ENCODE measurements around the gene SLIT3.

Gene SLIT3

DNA sequence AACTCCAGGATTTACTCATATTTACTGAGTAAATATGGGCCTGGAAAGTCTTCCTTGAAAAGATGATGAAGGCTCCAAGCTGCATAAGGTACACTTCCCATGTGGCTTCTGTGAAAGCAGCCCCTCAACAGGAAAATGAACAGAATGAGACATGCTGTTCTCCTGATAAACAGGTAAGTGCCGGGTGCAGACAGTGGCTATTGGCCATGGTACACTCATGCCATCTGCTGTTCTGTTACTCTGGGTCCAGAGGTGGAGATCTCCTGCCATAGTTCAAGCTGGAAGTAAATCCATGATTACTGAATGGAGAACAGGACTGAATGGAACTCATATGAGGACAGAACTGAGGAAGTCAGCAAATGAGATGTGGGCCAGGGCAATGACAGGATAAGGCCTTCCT lies 103.6 kb downstream of the SLIT3 start:
- Histone ChIP-seq H3K36me3 (ENCODE audit: control insufficient read depth, insufficient read depth, low read length) (no peaks in the 10 kb centered on the region), H3K4me3 (replicated peaks; ENCODE audit: low read depth, low read length) (no peak overlapping the region), H3K27me3 (replicated peaks; ENCODE audit: control insufficient read depth, insufficient read depth, low read length) (no peaks in the 10 kb centered on the region)
- TF ChIP-seq, protein P1, sequence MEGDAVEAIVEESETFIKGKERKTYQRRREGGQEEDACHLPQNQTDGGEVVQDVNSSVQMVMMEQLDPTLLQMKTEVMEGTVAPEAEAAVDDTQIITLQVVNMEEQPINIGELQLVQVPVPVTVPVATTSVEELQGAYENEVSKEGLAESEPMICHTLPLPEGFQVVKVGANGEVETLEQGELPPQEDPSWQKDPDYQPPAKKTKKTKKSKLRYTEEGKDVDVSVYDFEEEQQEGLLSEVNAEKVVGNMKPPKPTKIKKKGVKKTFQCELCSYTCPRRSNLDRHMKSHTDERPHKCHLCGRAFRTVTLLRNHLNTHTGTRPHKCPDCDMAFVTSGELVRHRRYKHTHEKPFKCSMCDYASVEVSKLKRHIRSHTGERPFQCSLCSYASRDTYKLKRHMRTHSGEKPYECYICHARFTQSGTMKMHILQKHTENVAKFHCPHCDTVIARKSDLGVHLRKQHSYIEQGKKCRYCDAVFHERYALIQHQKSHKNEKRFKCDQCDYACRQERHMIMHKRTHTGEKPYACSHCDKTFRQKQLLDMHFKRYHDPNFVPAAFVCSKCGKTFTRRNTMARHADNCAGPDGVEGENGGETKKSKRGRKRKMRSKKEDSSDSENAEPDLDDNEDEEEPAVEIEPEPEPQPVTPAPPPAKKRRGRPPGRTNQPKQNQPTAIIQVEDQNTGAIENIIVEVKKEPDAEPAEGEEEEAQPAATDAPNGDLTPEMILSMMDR (IDR thresholded peaks at IDR 0.05; ENCODE audit: insufficient read depth, low read length, poor library complexity, severe bottlenecking), result no peak
- DNase-seq (ENCODE audit: extremely low read depth, insufficient read length), result no peak

DNA sequence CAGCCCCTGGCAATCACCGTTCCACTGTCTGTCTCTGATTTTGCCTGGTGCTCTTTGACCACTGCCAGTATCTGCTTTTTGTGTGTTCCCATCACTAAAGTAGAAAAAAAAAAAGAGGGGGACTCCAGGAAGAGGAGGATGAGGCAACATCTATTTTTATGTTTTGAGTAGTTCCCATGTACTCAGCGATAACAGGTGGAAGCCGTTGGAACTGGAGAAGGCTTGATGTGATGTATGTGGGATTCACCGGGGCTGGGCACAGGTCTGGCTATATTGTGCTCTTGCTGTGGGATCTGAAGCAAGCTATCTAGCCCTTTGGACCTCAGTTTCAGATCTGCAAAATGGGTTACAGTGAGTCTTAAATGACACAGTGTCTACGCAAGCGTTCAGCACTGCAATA lies 104.9 kb downstream of the SLIT3 start:
- DNase-seq (ENCODE audit: extremely low read depth, insufficient read length), result no peak

DNA sequence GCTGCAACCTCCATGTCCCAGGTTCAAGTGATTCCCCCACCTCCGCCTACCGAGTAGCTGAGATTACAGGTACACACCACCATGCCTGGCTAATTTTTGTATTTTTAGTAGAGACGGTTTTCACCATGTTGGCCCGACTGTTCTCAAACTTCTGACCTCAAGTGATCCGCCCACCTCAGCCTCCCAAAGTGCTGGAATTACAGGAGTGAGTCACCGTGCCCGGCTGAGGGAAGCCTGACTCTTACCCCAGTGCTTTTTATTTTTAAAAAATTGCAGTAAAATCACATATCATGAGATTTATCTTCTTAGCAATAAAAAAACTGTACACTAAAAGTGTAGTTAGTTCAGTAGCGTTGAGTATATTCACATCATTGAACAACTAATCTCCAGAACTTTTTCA lies 105.3 kb downstream of the SLIT3 start:
- Histone ChIP-seq H3K27me3 (replicated peaks; ENCODE audit: control insufficient read depth, insufficient read depth, low read length) (no peaks in the 10 kb centered on the region), H3K36me3 (ENCODE audit: control insufficient read depth, insufficient read depth, low read length) (no peaks in the 10 kb centered on the region), H3K4me3 (replicated peaks; ENCODE audit: low read depth, low read length) (no peak overlapping the region)
- TF ChIP-seq, protein P1 (IDR thresholded peaks at IDR 0.05; ENCODE audit: insufficient read depth, low read length, poor library complexity, severe bottlenecking), result no peak
- no peak for DNase-seq (ENCODE audit: extremely low read depth, insufficient read length)

More for the DNA sequence above, 104.9 kb downstream of the SLIT3 start:
- Histone ChIP-seq H3K36me3 (ENCODE audit: control insufficient read depth, insufficient read depth, low read length) (no peaks in the 10 kb centered on the region), H3K27me3 (replicated peaks; ENCODE audit: control insufficient read depth, insufficient read depth, low read length) (no peaks in the 10 kb centered on the region), H3K4me3 (replicated peaks; ENCODE audit: low read depth, low read length) (no peak overlapping the region)
- TF ChIP-seq, protein P1 (IDR thresholded peaks at IDR 0.05; ENCODE audit: insufficient read depth, low read length, poor library complexity, severe bottlenecking), result no peak

DNA sequence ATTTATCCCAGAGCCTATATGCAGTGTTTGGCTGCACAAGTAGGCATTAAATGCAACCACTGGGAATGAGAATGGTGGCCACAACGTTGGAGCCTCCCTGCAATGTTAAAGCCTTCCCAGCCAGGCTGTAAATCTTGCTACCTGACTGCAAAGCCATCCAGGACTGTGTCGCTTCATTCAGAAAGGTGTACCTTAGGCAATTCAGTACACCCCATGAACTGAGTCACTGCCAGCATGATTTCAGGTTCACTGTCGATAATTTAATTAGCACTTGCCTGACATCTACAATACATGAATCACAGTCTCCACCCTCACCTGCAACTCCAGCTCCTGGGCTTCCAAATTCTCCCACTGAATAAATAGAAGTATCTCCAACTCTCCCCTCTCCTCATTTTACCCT lies 108.4 kb downstream of the SLIT3 start:
- no peaks in the 10 kb centered on the region for H3K36me3 ChIP-seq (ENCODE audit: control insufficient read depth, insufficient read depth, low read length)

DNA sequence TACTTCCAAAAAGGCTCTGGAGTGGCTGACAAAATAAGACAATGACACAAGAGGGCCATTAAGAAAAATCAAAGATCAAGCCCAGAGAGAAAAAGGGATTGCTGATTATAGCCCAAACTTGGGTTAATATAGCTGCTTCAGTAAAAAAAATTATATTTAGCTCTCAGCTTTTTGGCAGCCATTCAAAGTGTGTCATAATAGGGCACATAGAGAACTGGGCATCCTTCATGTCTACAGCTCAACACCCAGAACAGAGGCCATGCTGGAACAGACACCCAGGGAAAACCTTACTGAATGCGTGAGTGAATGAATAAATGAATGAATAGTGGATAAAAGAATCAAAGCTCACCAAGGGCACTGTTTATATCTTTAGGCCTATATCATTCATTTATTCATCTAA lies 110.1 kb downstream of the SLIT3 start:
- DNase-seq (ENCODE audit: extremely low read depth, insufficient read length), result no peak
- H3K4me3 ChIP-seq (replicated peaks; ENCODE audit: low read depth, low read length), result no peak overlapping the region
- TF ChIP-seq, protein P1 (IDR thresholded peaks at IDR 0.05; ENCODE audit: insufficient read depth, low read length, poor library complexity, severe bottlenecking), result no peak
- no peaks in the 10 kb centered on the region; the same call in 1 of the 2 replicates for H3K27me3 ChIP-seq (replicated peaks; ENCODE audit: control insufficient read depth, insufficient read depth, low read length)
- H3K36me3 ChIP-seq (ENCODE audit: control insufficient read depth, insufficient read depth, low read length), result no peaks in the 10 kb centered on the region

More for the DNA sequence above, 108.4 kb downstream of the SLIT3 start:
- Histone ChIP-seq H3K4me3 (replicated peaks; ENCODE audit: low read depth, low read length) (no peak overlapping the region), H3K27me3 (replicated peaks; ENCODE audit: control insufficient read depth, insufficient read depth, low read length) (no peaks in the 10 kb centered on the region; the same call in 1 of the 2 replicates)
- TF ChIP-seq, protein P1 (IDR thresholded peaks at IDR 0.05; ENCODE audit: insufficient read depth, low read length, poor library complexity, severe bottlenecking), result no peak
- DNase-seq (ENCODE audit: extremely low read depth, insufficient read length), result no peak

DNA sequence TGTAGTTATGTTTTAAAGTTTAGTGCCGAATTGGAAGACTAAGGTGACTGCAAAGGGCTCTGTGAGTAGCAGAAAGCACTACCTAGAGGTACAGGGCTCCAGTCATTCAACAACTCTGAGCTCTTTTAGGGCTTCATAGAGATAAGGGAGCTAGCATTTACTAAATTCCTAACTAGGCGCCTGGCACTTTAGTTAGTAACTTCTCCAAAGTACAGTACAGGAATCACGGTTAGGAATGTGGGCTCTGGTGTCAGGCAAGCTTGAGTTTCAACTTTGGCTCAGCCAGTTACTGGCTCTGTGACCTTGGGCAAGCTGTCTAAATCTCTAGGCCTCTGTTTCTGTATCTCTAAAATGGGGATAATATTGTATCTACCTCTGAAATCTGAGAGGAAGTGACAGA lies 115.3 kb downstream of the SLIT3 start:
- Histone ChIP-seq H3K36me3 (ENCODE audit: control insufficient read depth, insufficient read depth, low read length) (no peaks in the 10 kb centered on the region), H3K27me3 (replicated peaks; ENCODE audit: control insufficient read depth, insufficient read depth, low read length) (no peaks in the 10 kb centered on the region; the same call in none of the 2 replicates), H3K4me3 (replicated peaks; ENCODE audit: low read depth, low read length) (no peak overlapping the region)
- TF ChIP-seq, protein P1 (IDR thresholded peaks at IDR 0.05; ENCODE audit: insufficient read depth, low read length, poor library complexity, severe bottlenecking), result no peak
- no peak for DNase-seq (ENCODE audit: extremely low read depth, insufficient read length)

All from GM06990 (cell line).